Central memory CD4-positive, alpha-beta T cell (primary cell): ENCODE data around the gene MLNR.

ENCODE experiments used
- DNase-seq: peaks from one replicate; pipeline ENCODE4 v3.0.0; 2022

MLNR gene

DNA sequence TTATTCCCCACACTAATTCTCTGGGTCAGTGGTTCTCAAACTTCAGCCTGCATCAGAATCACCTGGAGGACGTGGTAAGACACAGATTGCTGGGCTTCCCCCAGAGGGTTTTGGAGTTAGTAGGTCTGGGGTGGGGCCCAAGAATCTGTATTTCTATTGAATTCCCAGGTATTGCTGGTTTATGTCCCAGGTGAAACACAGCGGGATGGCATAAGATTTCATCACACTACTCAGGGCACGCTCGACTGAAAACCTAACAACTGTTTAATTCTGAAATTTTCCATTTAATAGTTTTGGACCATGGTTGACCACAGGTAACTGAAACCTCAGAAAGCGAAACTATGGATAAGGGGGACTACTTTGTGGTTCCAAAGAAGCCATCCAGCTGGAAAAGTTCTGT lies 6.5 kb downstream of the MLNR start:
- no peak for DNase-seq

DNA sequence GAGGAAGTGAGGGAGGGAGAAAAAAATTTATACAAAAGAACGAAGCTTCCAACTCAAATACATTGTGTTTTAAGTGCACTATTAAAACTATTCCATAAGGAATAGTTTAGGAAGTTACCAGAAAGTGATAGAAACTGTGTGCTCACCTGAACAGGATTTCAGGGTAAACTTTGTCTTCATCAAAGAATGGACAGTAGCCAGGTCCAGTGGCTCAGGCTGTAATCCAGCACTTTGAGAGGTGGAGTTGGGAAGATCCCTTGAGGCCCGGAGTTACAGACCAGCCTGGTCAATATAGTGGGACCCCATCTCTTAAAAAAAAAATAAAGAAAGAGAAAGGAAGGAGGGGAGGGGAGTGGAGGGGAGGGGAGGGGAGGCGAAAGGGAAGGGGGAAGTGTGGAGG lies 14.6 kb downstream of the MLNR start:
- DNase-seq, result no peak

DNA sequence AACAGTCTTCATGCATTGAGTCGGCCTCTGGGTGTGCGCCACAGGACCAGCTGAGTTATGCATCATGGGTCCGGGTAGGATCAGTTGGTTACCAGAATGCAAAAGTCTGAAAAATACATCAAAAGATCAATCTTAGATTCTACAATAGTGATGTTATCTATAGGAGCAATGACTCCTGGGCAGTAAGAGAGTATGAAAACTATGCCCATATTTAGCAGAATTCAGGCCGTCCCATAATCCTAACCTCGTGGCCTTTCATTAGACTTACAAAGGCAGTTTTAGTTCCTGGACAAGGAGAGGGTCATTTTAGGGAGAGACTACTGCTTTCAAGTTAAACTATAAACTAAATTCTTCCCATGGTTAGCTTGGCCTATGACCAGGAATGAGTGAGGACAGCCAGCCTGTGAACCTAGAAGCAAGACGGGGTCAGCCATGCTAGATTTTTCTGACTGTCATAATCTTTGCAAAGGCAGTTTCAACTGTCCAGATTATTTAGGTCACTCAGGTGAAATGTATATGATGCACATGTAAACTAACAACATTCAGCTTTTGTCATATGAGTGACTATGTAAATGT lies 15.8 kb downstream of the MLNR start:
- no peak for DNase-seq

DNA sequence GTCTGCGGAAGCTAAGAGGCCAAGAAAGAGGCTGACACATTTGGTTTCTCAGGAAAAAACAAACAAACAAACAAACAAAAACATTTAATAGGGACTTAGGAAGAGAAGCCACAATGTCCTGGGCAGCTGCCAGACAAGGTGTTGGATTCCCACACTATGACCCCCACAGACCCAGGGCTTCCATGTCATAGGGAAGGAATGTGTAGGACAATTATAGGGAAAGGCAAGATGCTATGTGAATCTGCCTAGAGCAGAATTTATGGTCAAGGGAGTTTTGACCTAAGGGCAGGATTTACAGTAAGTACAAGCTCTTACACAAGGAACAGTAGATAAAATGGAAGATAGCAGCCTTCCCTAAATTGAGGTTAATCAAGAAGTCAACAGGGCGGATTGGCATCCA lies 18.5 kb downstream of the MLNR start:
- DNase-seq, result no peak

DNA sequence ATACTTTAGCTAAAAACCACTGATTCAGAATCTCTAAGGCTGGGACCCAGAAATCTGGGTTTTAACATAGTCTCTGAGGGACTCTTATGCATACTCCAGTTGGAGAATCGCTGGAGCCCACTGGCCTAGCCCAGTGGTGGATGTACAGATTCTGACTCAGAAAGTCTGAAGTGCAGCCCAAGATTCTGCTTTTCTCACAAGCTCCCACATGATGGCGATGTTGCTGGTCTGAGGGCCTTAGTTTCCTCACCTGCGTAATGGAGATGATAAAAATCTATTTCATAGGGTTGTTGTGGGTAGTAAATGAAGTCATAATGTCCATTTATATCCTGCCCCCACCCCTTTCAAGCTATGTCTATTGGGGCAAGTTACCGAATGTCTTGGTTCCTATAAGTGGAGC lies 19.9 kb downstream of the MLNR start:
- DNase-seq, result peak; percentile 35

DNA sequence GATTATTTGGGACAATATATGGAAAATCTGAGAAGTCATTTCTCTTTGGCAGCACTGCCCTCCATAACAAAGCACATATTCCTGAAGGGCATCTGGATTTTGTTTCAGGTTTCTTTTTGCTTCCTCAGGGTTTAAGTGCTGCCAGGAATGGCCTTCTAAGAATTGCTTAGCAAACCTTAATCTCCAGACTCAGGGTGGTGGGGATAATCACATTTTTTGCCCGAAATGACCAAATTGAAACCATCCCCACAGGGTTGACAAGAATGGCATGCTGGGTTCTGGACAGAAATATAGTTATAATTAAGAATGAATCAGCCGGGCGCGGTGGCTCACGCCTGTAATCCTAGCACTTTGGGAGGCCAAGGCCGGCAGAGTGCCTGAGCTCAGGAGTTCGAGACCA lies 21.2 kb downstream of the MLNR start:
- DNase-seq, result no peak

DNA sequence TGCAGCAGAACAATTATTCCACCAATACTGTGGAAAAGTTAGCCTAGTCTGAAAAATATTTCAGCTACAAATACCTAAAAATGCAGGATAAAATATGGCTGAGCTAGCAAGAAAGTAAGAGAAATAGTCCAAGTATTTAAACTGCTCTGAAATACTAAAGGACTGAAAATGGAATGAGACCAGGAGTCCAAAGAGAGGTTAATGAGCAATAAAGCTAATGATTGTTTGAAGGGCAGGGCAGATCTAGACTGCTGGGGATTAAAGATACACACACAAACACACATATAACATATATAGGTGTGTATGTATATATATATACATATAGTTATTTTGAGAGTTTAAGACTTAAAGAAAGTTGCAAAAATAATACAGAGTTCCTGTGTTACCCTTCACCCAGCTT lies 25.0 kb downstream of the MLNR start:
- no peak for DNase-seq

DNA sequence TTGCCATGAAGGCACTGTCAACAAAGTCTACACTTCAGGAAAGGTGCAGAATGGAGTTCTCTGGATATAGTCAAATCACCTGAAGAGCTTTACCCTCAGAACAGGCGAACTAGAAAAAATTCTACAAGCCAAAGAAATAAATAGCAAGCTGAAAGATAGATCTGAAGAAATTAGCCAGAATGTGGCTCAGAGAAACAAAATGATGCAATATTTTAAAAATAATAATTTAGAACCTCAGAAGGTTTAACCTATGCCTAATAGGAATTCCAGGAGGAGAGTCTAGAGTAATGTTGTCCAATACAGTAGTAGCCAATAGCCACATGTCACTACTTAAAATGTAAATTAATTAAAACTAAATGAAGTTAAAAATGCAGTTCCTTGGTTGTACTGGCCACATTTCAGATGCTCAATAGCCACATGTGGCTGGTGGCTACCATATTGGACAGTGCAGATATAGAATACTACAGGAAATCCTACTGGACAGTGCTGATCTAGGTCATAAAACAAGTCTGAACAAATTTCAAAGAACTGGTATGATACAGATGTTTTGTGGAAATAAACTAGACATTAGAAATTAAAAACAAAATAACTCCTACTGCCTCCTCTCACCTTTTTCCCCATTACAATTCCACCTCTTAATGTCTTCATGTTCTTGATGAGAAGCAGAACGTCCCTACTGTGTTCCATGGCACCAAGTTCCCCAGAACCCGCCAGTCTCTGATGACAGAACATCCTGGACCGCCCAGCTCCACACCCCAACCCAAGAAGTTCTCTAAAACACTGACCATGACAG lies 26.9 kb downstream of the MLNR start:
- no peak for DNase-seq

DNA sequence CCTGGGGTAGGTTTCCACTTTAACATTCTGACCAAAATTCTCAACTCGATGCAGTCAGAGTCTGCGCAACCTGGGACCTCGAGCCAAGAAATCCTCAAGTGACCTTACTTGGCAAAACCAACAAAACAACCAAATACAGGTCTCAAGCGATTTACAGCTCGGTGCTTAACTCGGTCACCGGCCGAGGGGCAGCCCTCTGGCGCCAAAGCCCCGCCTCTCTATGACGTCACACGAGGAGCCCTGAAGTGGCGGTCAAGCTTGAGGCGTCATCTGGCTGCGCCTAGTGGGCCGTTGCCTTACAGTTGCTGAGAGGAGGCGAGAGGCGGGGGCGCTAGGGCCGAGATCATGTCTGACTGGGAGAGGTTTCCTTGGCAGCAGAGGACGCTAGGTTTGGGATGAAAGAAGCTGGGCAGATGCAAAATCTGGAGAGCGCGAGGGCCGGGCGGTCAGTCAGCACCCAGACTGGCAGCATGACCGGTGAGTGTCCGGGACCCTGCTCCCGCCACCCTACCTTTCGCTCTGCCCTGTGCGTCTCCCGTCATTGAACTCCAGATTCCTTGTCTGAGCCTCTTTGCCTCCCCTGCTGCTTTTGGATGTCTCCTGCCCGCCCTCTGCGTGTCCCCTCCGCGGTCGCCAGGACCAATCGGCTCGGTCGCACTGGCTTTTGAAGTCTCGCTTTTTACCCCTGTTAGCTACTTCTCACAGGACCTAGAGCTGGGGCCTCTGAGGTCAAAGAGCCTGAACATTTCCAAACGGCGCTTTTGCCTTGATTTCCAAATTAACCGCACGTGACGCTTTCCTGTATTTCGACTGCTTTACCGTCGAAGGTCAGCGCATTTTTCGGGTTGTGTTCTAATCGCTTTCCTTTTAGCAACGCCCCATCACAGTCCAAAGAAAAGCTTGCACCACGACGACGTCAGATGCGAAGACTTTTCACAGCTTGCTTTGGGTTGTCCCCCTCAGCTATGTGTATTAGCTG lies 27.8 kb downstream of the MLNR start, which contains the start of gene CDADC1:
TSS of gene CDADC1 (plus strand) at position 283 of the 979 bp plus-strand sequence. CDS start at position 396, 113 bp downstream.
- DNase-seq, result peak; percentile 75

DNA sequence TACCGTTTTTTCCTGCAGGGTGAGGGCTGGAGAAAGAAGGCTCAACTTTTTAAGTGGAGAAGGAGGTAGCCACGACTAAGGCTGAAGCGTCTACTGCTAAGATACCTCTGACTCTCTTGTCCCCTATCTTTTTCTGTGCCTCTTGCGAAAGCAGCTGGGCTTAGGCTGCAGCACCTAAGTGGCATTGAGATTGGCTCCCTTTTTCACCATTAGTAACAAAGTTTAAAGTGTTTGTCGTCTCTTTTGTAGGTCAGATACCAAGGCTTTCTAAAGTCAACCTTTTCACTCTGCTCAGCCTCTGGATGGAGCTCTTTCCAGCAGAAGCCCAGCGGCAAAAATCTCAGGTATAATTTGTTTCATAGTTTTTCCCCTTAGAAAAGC lies 28.5 kb downstream of the MLNR start:
- peak; percentile 22 for DNase-seq

DNA sequence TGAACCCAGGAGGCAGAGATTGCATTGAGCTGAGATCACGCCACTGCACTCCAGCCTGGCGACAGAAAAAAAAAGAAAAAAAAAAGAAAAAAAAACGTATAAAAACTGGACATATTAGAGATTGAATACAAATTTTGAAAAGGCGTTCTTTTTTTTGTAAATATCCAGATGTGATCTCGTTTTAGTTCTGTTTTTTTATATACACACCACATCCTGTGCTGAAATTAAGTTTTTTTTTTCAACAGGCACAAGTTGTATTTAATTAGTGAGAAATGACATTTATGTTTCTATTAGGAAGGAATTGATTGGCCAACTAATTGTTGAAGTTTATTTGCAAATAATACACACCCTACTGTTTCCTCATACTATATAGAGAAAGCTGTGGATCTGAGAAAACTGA lies 31.2 kb downstream of the MLNR start:
- DNase-seq, result no peak

DNA sequence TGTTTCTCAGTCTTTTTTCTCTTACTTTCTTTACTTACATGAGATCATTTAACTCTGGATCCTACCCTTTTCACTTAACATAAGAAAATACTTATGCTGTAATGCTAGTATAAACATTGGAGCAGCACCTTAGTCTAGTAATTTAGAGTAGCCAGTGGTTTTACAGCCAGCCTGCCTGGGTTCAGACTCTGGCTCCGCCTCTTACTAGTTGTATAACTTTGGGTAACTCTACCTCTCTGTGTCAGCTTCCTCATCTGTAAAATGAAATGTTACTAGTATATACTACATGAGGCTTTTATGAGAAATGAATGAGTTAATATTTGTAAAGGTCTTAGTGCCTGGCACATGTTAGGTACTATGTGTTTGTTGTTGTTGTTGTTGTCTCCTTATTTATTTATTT lies 33.2 kb downstream of the MLNR start:
- no peak for DNase-seq

DNA sequence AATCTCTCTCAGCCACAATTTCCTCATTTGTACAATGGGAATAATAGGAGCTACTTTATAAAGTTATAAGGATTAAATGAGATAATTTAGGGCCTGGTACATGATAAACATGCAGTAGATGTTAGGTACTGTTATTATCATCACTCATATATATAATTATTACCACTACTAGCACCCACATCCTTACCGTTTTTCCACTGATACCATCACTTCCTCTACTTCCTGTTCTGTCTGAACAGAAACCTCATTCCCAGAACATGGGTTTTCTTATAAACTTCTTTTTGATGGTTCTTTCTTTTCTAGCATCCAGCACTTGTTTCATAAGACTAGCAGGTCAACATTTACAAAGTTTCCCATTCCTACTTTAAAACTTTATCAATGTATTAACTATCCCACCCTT lies 33.9 kb downstream of the MLNR start:
- DNase-seq, result no peak

DNA sequence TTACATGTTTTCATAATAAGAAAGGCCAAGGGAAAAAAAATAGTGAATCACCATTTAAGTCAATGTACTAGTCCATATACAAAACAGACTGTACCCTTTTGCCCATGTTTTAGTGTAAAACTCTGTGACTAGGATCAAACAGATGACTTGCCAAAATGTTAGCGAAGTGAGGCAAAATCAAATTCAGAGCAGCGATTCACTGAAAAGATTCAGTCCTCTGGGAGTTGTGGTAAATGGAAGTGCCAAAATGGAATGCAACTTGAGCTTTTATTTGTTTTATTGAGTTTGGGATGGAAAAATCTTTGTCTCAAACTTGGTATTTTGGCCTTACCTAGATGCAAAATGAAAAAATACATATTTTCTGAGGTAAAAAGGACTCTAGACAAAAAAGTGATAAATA lies 36.7 kb downstream of the MLNR start:
- DNase-seq, result no peak

DNA sequence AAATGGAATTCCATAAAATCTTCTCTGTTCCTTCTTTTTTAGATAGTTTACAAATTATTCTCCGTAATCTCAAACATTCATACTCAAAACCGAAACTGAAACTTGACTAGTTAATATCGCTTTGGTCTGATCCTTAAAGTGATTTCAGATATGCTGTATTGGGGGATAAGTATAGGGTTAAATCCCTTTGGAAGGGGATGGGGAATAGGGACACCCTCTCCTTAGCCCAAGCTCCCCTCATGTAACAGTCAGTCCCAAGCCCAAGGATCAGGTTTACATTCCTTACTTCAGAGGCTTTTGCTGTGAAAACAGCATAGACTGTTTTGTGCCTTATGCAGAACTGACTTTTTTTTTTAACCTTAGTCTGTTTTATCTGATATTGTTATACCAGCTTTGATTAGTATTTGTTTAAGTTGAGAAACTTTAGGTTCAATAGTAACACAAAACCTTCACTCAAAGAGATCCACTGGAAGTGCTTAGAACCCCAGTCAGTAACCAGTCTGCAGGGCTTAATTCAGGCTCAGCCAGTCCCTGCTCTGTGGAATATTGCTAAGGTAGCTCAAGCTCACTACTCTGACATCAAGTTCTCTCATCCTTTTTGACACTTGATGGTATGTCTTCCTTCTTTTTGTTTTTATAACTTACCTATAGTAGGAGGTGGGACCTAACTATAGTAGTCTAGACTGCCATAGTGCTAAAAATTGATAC lies 38.1 kb downstream of the MLNR start:
- DNase-seq, result peak; percentile 21

DNA sequence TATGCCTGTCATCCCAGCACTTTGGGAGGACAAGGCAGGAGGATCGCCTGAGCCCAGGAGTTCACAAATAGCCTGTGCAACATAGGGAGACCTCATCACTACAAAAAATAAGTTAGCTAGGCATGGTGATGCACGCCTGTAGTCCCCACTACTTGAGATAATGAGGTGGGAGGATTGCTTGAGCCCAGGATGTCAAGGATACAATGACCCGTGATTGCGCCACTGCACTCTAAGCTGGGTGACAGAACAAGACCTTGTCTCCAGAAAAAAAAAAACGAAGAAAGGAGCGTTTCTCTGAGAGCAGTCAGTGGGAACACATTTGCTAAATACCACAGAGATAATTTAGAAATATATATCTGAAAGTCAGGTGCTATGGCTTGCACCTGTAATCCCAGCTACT lies 39.4 kb downstream of the MLNR start:
- DNase-seq, result no peak

DNA sequence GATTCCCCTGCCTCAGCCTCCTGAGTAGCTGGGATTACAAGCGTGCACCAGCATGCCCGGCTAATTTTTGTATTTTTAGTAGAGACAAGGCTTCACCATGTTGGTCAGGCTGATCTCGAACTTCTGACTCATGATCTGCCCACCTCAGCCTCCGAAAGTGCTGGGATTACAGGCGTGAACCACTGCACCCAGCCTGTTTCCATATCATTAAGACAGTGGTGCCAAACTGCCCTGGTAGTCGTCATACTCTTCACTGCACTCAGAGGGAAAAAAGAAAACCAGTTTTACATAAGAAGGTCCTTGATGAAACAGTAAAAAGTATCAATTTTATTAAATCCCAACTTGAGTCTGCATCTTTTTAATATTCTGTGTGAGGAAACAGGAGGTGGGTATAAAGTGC lies 42.5 kb downstream of the MLNR start:
- no peak for DNase-seq

DNA sequence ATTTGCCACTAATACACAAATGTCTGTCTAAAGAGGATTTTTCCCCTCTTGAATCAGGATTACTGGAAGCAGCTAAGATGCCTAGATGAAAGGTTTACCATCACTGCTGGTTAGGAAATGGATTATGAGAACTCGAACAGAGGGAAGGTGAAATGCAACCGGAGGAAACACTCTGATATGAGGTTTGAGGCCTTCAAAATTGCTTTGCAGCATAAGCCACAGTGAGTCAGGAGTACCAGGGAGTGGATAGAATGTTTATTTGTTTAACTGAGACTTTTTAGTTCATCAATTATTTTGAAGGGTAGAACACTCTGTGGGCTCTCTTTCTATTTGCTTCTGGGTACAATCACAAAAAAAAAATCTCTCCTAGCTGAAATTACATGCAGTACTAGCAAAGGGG lies 45.7 kb downstream of the MLNR start:
- no peak for DNase-seq

DNA sequence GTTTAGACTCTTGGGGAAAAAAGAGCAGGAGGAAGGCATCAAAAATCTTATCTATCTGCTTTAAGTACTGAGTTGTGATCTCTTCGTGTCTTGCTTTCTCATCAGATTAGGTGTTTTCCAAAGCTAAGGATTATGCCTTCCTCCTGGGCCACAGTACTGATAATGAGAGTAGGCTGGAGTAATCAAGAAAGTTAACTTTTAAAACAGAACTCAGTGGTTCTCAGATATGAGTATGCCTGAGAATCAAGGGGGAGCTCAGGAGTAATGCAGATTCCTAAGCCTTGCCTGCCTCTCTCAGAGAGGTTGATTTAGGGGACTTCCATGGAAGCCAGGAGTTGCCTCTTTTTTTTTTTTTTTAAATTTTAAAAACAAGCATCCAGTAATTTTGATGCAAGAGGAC lies 51.1 kb downstream of the MLNR start:
- DNase-seq, result no peak
